Islet of Langerhans (tissue), 1 donor: ENCODE data around the gene RIMBP2.

Experiments used
- FAIRE-seq: peaks from one replicate; lab custom pipeline; 2011; peaks lifted over from hg19 to GRCh38; lab: Jason Lieb, UNC

Gene RIMBP2

GRCh38 chr12:130675791-130676190 is 40.3 kb downstream of the RIMBP2 start:
- FAIRE-seq: no peak

- FAIRE-seq: no peak
These were observed 41.0 kb downstream of the RIMBP2 start for GRCh38 chr12:130675121-130675520.

GRCh38 chr12:130674676-130675075 is 41.4 kb downstream of the RIMBP2 start:
- no peak for FAIRE-seq

- no peak for FAIRE-seq
These were observed 42.9 kb downstream of the RIMBP2 start for GRCh38 chr12:130673036-130673705.

- peak; percentile 98 for FAIRE-seq
These were observed 43.8 kb downstream of the RIMBP2 start for GRCh38 chr12:130672089-130672820.

- FAIRE-seq: no peak
These were observed 44.5 kb downstream of the RIMBP2 start for GRCh38 chr12:130671556-130671955.

GRCh38 chr12:130669797-130670196 is 46.3 kb downstream of the RIMBP2 start:
- no peak for FAIRE-seq

GRCh38 chr12:130669205-130669557 is 46.9 kb downstream of the RIMBP2 start:
- no peak for FAIRE-seq

- no peak for FAIRE-seq
These were observed 47.6 kb downstream of the RIMBP2 start for GRCh38 chr12:130668286-130669204.

GRCh38 chr12:130667421-130667960 is 48.6 kb downstream of the RIMBP2 start:
- no peak for FAIRE-seq

GRCh38 chr12:130666645-130667044 is 49.5 kb downstream of the RIMBP2 start:
- no peak for FAIRE-seq

GRCh38 chr12:130665753-130666152 is 50.3 kb downstream of the RIMBP2 start:
- FAIRE-seq: no peak

GRCh38 chr12:130664772-130665171 is 51.3 kb downstream of the RIMBP2 start:
- FAIRE-seq: no peak

GRCh38 chr12:130664252-130664651 is 51.8 kb downstream of the RIMBP2 start:
- no peak for FAIRE-seq

GRCh38 chr12:130663514-130663913 is 52.6 kb downstream of the RIMBP2 start:
- no peak for FAIRE-seq

- no peak for FAIRE-seq
These were observed 54.4 kb downstream of the RIMBP2 start for GRCh38 chr12:130661486-130662255.

- FAIRE-seq: no peak
These were observed 55.0 kb downstream of the RIMBP2 start for GRCh38 chr12:130661059-130661458.

- FAIRE-seq: no peak
These were observed 57.8 kb downstream of the RIMBP2 start for GRCh38 chr12:130658145-130658911.

GRCh38 chr12:130656411-130656810 is 59.7 kb downstream of the RIMBP2 start:
- FAIRE-seq: no peak

GRCh38 chr12:130655881-130656280 is 60.2 kb downstream of the RIMBP2 start:
- no peak for FAIRE-seq

GRCh38 chr12:130655010-130655409 is 61.1 kb downstream of the RIMBP2 start:
- no peak for FAIRE-seq
